MCF 10A (cell line): ENCODE data around the gene TNS3. TPM values are rescaled to one million over a fixed set of nuclear protein-coding genes. Genes with fewer than 3 reads are reported as not detected.

Experiments used
- BruUV-seq: library from RNA; stranded (reverse); fragments of 400-500 nt; replicated peaks from 2 replicates; lab custom pipeline; 2021; lab: Mats Ljungman, UMichigan
- CTCF ChIA-PET: fragments of 300-600 bp; sonication (Branson Sonifier 250); formaldehyde crosslinking; extraction: SDS; loops from one replicate; lab custom pipeline; 2021; ENCODE audit warnings: antibody characterized with exemption, inconsistent platforms; lab: Yijun Ruan, JAX
- POLR2A ChIA-PET: fragments of 300-600, 350-650 bp; sonication (Branson Sonifier 250); formaldehyde crosslinking; extraction: SDS; loops from one replicate; lab custom pipeline; 2020; ENCODE audit warnings: antibody characterized with exemption, inconsistent platforms; lab: Yijun Ruan, JAX
- DNase-seq: peaks from one replicate; pipeline ENCODE4 v3.0.0-alpha.2; 2018; ENCODE audit not compliant: unreplicated experiment
- H3K27ac Mint-ChIP-seq: one replicate; pipeline ENCODE4 v1.8.0; 2022; ENCODE audit warnings: mild to moderate bottlenecking, low read depth, mixed read lengths; ENCODE audit not compliant: unreplicated experiment
- H3K27me3 Mint-ChIP-seq: one replicate; pipeline ENCODE4 v1.8.0; 2022; ENCODE audit warnings: mixed read lengths; ENCODE audit not compliant: insufficient read depth, unreplicated experiment
- H3K36me3 Mint-ChIP-seq: one replicate; pipeline ENCODE4 v1.8.0; 2022; ENCODE audit warnings: mild to moderate bottlenecking, moderate library complexity, mixed read lengths; ENCODE audit not compliant: insufficient read depth, unreplicated experiment
- H3K4me1 Mint-ChIP-seq: one replicate; pipeline ENCODE4 v1.8.0; 2022; ENCODE audit warnings: mixed read lengths; ENCODE audit not compliant: insufficient read depth, unreplicated experiment
- H3K4me3 Mint-ChIP-seq: one replicate; pipeline ENCODE4 v1.8.0; 2022; ENCODE audit warnings: mild to moderate bottlenecking, moderate library complexity, mixed read lengths; ENCODE audit not compliant: unreplicated experiment
- H3K9me3 Mint-ChIP-seq: one replicate; pipeline ENCODE4 v1.8.0; 2022; ENCODE audit warnings: mixed read lengths; ENCODE audit not compliant: unreplicated experiment
- intact Hi-C: fragments of 100-400 bp; cut with micrococcal nuclease; formaldehyde crosslinking; loops from 2 replicates; pipeline ENCODE4 v1.14.1; 2022
- total RNA-seq: library from RNA; stranded (reverse); gene quantifications from 2 replicates; pipeline ENCODE4 v1.2.3, GENCODE V29; 2022
- TF ChIP-seq, protein P1 (sequence below): fragments of 200-600 bp; IDR thresholded peaks from one replicate; pipeline ENCODE4 v1.8.0; 2022; ENCODE audit warnings: antibody characterized with exemption, mild to moderate bottlenecking; ENCODE audit not compliant: unreplicated experiment

TNS3 gene
- total RNA-seq, 1 experiment from 2014 or later: 30.1 TPM

DNA sequence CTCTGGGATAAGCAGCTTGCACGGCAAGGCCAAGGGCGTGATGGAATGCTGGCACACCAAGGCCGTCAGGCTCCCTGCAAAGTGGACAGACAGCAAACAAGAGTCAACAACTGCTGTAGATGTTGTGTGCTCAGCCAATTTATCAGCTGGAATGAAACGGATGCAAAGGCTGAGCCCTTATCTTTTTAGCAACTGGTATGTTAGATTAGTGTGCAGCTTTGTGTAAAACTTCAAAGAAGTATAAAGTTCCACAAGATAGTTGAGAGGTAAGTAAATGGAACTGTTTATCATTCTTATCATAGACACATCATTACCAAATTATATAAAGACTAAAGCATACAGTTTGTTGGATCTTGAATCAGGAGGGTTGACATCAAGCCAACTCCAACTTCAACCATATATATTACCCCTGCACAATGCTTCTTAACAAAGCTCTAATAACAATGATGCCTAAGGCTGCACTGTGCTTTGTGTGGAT lies 289.0 kb downstream of the TNS3 start:
- TF ChIP-seq, protein P1, sequence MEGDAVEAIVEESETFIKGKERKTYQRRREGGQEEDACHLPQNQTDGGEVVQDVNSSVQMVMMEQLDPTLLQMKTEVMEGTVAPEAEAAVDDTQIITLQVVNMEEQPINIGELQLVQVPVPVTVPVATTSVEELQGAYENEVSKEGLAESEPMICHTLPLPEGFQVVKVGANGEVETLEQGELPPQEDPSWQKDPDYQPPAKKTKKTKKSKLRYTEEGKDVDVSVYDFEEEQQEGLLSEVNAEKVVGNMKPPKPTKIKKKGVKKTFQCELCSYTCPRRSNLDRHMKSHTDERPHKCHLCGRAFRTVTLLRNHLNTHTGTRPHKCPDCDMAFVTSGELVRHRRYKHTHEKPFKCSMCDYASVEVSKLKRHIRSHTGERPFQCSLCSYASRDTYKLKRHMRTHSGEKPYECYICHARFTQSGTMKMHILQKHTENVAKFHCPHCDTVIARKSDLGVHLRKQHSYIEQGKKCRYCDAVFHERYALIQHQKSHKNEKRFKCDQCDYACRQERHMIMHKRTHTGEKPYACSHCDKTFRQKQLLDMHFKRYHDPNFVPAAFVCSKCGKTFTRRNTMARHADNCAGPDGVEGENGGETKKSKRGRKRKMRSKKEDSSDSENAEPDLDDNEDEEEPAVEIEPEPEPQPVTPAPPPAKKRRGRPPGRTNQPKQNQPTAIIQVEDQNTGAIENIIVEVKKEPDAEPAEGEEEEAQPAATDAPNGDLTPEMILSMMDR: no peak
- BruUV-seq: no TSS peak
- Mint-ChIP-seq H3K4me1 (peaks cover 41% of the 10 kb centered on the region), H3K27ac (peak overlapping the region; percentile 95), H3K9me3 (no peaks in the 10 kb centered on the region), H3K27me3 (no peaks in the 10 kb centered on the region), H3K36me3 (peaks cover 39% of the 10 kb centered on the region), H3K4me3 (no peak overlapping the region)
- DNase-seq: no peak
- intact Hi-C loops: loop anchor here (5.0 kb wide), 1 partner anchor 44 kb away; no protein-coding TSS in a partner anchor
- CTCF ChIA-PET: interaction anchor here (1.3 to 4.1 kb wide), 3 partner anchors 26 to 43 kb away, joined by 3 to 20 read pairs (median 3); no protein-coding TSS in a partner anchor
- POLR2A ChIA-PET: interaction anchor here (1.1 to 1.6 kb wide), 2 partner anchors 9 to 17 kb away, joined by 4 read pairs; no protein-coding TSS in a partner anchor

DNA sequence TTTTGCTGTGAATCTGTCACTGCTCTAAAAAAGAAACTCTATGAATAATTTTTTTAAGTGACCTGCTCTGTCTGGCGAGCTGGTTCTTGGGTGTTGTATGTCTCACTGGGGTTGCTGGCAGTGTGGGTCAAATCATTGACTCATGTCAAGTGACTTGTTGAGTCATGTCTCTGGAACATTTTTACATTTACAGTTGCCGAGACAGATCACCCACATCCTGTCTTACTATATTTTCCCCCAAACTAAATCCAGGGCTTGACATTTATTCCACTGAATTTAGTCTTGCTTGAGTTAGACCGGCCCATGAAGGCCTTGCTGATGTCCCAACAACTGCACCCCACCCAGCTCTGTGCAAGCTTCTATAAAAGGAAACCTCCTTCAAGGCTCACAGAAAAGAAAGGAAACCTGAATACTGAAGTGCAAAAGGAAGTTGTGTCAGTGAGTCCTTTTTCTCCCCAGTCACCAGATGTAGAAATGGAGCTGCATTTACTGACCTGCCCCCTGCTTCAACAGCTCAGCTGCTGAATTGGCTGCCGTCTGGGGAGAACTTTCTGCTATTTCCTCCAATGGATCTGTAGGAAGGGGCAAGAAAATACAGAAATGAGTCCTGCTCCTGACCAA lies 290.3 kb downstream of the TNS3 start:
- intact Hi-C loops: loop anchor here (5.0 kb wide), 1 partner anchor 46 kb away; no protein-coding TSS in a partner anchor
- CTCF ChIA-PET: interaction anchor here (0.6 to 4.1 kb wide), 5 partner anchors 25 to 527 kb away, joined by 3 to 20 read pairs (median 3); no protein-coding TSS in a partner anchor
- H3K27ac Mint-ChIP-seq: peak overlapping the region; percentile 95
- no peaks in the 10 kb centered on the region for H3K9me3 Mint-ChIP-seq
- no peaks in the 10 kb centered on the region for H3K27me3 Mint-ChIP-seq
- no TSS peak for BruUV-seq
- H3K4me3 Mint-ChIP-seq: peak overlapping the region; percentile 48
- DNase-seq: peak; percentile 94
- POLR2A ChIA-PET: interaction anchor here (0.8 to 1.6 kb wide), 5 partner anchors 22 to 492 kb away, joined by 3 to 5 read pairs (median 4); no protein-coding TSS in a partner anchor
- peaks cover 41% of the 10 kb centered on the region for H3K4me1 Mint-ChIP-seq
- peaks cover 36% of the 10 kb centered on the region for H3K36me3 Mint-ChIP-seq
- TF ChIP-seq, protein P1: no peak

DNA sequence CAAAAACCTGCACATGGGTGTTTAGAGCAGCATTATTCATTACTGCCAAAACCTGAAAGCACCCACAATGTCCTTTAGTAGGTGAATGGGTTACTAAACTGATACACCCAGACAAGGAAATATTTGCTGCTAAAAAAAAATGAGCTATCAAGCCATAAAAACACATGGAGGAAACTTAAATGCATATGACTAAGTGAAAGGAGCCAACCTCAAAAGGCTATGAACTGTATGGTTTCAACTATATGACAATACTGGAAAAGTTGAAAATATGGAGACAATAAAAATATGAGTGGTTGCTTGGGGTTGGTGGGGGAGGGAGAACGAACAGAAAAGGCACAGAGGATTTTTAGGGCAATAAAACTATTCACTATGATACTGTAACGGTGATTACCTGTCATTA lies 291.0 kb downstream of the TNS3 start:
- POLR2A ChIA-PET: interaction anchor here (0.8 to 1.6 kb wide), 4 partner anchors 14 to 492 kb away, joined by 3 to 5 read pairs (median 3); no protein-coding TSS in a partner anchor
- BruUV-seq: no TSS peak
- no peak for DNase-seq
- Mint-ChIP-seq H3K27ac (peak overlapping the region; percentile 95), H3K36me3 (peaks cover 36% of the 10 kb centered on the region), H3K27me3 (no peaks in the 10 kb centered on the region), H3K4me1 (peaks cover 36% of the 10 kb centered on the region), H3K9me3 (no peaks in the 10 kb centered on the region), H3K4me3 (no peak overlapping the region)
- TF ChIP-seq, protein P1: no peak
- intact Hi-C loops: loop anchor here (5.0 kb wide), 1 partner anchor 46 kb away; no protein-coding TSS in a partner anchor
- CTCF ChIA-PET: interaction anchor here (0.6 to 4.1 kb wide), 4 partner anchors 24 to 528 kb away, joined by 3 to 20 read pairs (median 3); no protein-coding TSS in a partner anchor

DNA sequence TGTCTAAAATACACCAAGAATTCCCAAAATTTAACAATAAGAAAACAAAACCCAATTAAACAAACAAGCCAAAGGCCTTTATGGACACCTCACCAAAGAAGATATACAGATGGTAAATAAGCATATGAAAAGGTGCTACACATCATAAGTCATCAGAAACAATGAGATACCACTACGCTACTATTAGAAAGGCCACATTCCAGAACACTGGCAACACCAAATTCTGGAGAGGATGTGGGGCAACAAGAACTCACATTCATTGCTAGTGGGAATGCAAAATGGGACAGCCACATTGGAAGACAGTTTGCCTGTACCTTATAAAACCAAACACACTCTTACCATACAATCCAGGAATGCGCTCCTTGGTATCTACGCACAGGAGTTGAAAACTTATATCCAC lies 291.4 kb downstream of the TNS3 start:
- ChIA-PET CTCF (interaction anchor here (0.9 to 4.1 kb wide), 2 partner anchors 8 to 24 kb away, joined by 3 to 20 read pairs; no protein-coding TSS in a partner anchor), POLR2A (interaction anchor here (0.9 to 1.1 kb wide), 2 partner anchors 14 to 47 kb away, joined by 3 read pairs; no protein-coding TSS in a partner anchor)
- Mint-ChIP-seq H3K27ac (peak overlapping the region; percentile 31), H3K4me1 (peaks cover 32% of the 10 kb centered on the region), H3K4me3 (no peak overlapping the region), H3K36me3 (peaks cover 39% of the 10 kb centered on the region), H3K27me3 (no peaks in the 10 kb centered on the region), H3K9me3 (no peaks in the 10 kb centered on the region)
- intact Hi-C loops: loop anchor here (5.0 kb wide), 1 partner anchor 47 kb away; no protein-coding TSS in a partner anchor
- TF ChIP-seq, protein P1: no peak
- no TSS peak for BruUV-seq
- no peak for DNase-seq
